GM18499 (cell line): Measurements from ENCODE around the gene PCYT1B.

Source experiments
- ATAC-seq: cut with Tn5 transposase; IDR thresholded peaks from one replicate; pipeline ENCODE4 v1.9.1; 2021; ENCODE audit warnings: moderate number of reproducible peaks; ENCODE audit not compliant: insufficient read depth, unreplicated experiment

The PCYT1B gene

GRCh38 chrX:24536551-24536950 is 110.6 kb downstream of the PCYT1B start:
- ATAC-seq = no peak

GRCh38 chrX:24528605-24529004 is 118.5 kb downstream of the PCYT1B start:
- ATAC-seq = no peak

GRCh38 chrX:24526616-24527015 is 120.5 kb downstream of the PCYT1B start:
- ATAC-seq = no peak

- ATAC-seq = no peak
Measured at GRCh38 chrX:24525455-24525854, 121.7 kb downstream of the PCYT1B start.

GRCh38 chrX:24520472-24520871 is 126.7 kb downstream of the PCYT1B start:
- no peak for ATAC-seq

GRCh38 chrX:24515447-24515846 is 131.7 kb downstream of the PCYT1B start:
- no peak for ATAC-seq

GRCh38 chrX:24513416-24513815 is 133.7 kb downstream of the PCYT1B start:
- ATAC-seq = peak; percentile 97

- no peak for ATAC-seq
Measured at GRCh38 chrX:24508375-24508774, 138.8 kb downstream of the PCYT1B start.
